Measurements from ENCODE around the gene ITGA11.

The ITGA11 gene

GRCh38 chr15:68366314-68366713, 65.6 kb downstream of the ITGA11 start:
- no peaks in the 10 kb centered on the region for H3K36me3 ChIP-seq
- H3K4me3 ChIP-seq (ENCODE audit: low read depth, low read length): no peak overlapping the region

GRCh38 chr15:68365770-68366169, 66.2 kb downstream of the ITGA11 start:
- Histone ChIP-seq H3K4me3 (ENCODE audit: low read depth, low read length) (no peak overlapping the region), H3K9me3 (no peaks in the 10 kb centered on the region), H3K36me3 (no peaks in the 10 kb centered on the region), H3K27me3 (no peaks in the 10 kb centered on the region), H3K4me1 (no peaks in the 10 kb centered on the region)
- DNase-seq: no peak
- TF ChIP-seq CTCF (IDR thresholded peaks at IDR 0.05; ENCODE audit: low read depth, low read length): no peak

More at GRCh38 chr15:68366314-68366713, 65.6 kb downstream of the ITGA11 start:
- TF ChIP-seq CTCF (IDR thresholded peaks at IDR 0.05; ENCODE audit: low read depth, low read length): no peak
- Histone ChIP-seq H3K4me1 (no peaks in the 10 kb centered on the region), H3K27me3 (no peaks in the 10 kb centered on the region), H3K9me3 (no peaks in the 10 kb centered on the region)
- DNase-seq: no peak

- Histone ChIP-seq H3K4me3 (ENCODE audit: low read depth, low read length) (no peak overlapping the region), H3K4me1 (no peaks in the 10 kb centered on the region), H3K9me3 (no peaks in the 10 kb centered on the region), H3K36me3 (no peaks in the 10 kb centered on the region), H3K27me3 (no peaks in the 10 kb centered on the region)
- TF ChIP-seq CTCF (IDR thresholded peaks at IDR 0.05; ENCODE audit: low read depth, low read length): no peak
- DNase-seq: no peak
Measured at GRCh38 chr15:68365140-68365745, 66.7 kb downstream of the ITGA11 start.

GRCh38 chr15:68364660-68365035, 67.3 kb downstream of the ITGA11 start:
- TF ChIP-seq CTCF (IDR thresholded peaks at IDR 0.05; ENCODE audit: low read depth, low read length): no peak
- no peaks in the 10 kb centered on the region for H3K9me3 ChIP-seq
- no peaks in the 10 kb centered on the region for H3K27me3 ChIP-seq
- no peak overlapping the region for H3K4me3 ChIP-seq (ENCODE audit: low read depth, low read length)
- H3K4me1 ChIP-seq: no peaks in the 10 kb centered on the region
- H3K36me3 ChIP-seq: no peaks in the 10 kb centered on the region
- no peak for DNase-seq

- H3K27me3 ChIP-seq: no peaks in the 10 kb centered on the region
- H3K4me3 ChIP-seq (ENCODE audit: low read depth, low read length): no peak overlapping the region
- no peaks in the 10 kb centered on the region for H3K36me3 ChIP-seq
- TF ChIP-seq CTCF (IDR thresholded peaks at IDR 0.05; ENCODE audit: low read depth, low read length): no peak
- H3K9me3 ChIP-seq: no peaks in the 10 kb centered on the region
- no peak for DNase-seq
- H3K4me1 ChIP-seq: no peaks in the 10 kb centered on the region
Measured at GRCh38 chr15:68364028-68364659, 67.8 kb downstream of the ITGA11 start.

- H3K36me3 ChIP-seq: no peaks in the 10 kb centered on the region
- H3K4me3 ChIP-seq (ENCODE audit: low read depth, low read length): no peak overlapping the region
- TF ChIP-seq CTCF (IDR thresholded peaks at IDR 0.05; ENCODE audit: low read depth, low read length): no peak
Measured at GRCh38 chr15:68363353-68363752, 68.6 kb downstream of the ITGA11 start.

More at GRCh38 chr15:68363353-68363752, 68.6 kb downstream of the ITGA11 start:
- DNase-seq: no peak
- no peaks in the 10 kb centered on the region for H3K4me1 ChIP-seq
- H3K9me3 ChIP-seq: no peaks in the 10 kb centered on the region
- H3K27me3 ChIP-seq: no peaks in the 10 kb centered on the region

Measured in BE2C (cell line).